OCI-LY1 (cell line): ENCODE measurements around the gene BTBD2.

ENCODE experiments used
- H2AFZ ChIP-seq: fragments of 200-600 bp; sonication (generic), shearing (Covaris generic); 2 replicates; pipeline ENCODE4 v1.6.0; 2014; ENCODE audit warnings: antibody characterized with exemption, mild to moderate bottlenecking, low read length
- H3F3A ChIP-seq: fragments of 200-600 bp; sonication (generic), shearing (Covaris generic); 2 replicates; pipeline ENCODE4 v1.6.0; 2014; ENCODE audit warnings: mild to moderate bottlenecking, antibody characterized with exemption, low read length, moderate library complexity; ENCODE audit not compliant: insufficient read depth
- H3K27ac ChIP-seq: fragments of 200-600 bp; sonication (generic); 2 replicates; pipeline ENCODE4 v1.5.1; 2014; ENCODE audit warnings: low read length, mixed run types, mild to moderate bottlenecking, low read depth; ENCODE audit not compliant: poor library complexity, severe bottlenecking
- H3K27me3 ChIP-seq: fragments of 200-600 bp; sonication (generic); 2 replicates; pipeline ENCODE4 v1.6.0; 2014; ENCODE audit warnings: antibody characterized with exemption, mild to moderate bottlenecking, low read length, moderate library complexity; ENCODE audit not compliant: insufficient read depth
- H3K36me3 ChIP-seq: fragments of 200-600 bp; sonication (generic); 2 replicates; pipeline ENCODE4 v1.6.1; 2014; ENCODE audit warnings: mild to moderate bottlenecking, antibody characterized with exemption, low read length, moderate library complexity, mixed read lengths; ENCODE audit not compliant: insufficient read depth
- H3K4me1 ChIP-seq: fragments of 200-600 bp; sonication (generic); 2 replicates; pipeline ENCODE4 v1.5.1; 2014; ENCODE audit warnings: mild to moderate bottlenecking, low read length, moderate library complexity; ENCODE audit not compliant: insufficient read depth, severe bottlenecking
- H3K4me2 ChIP-seq: fragments of 200-600 bp; sonication (generic), shearing (Covaris generic); 2 replicates; pipeline ENCODE4 v1.6.1; 2014; ENCODE audit warnings: low read length
- H3K4me3 ChIP-seq: fragments of 200-600 bp; sonication (generic); 2 replicates; pipeline ENCODE4 v1.5.1; 2014; ENCODE audit warnings: low read length, low read depth, mild to moderate bottlenecking, mixed read lengths; ENCODE audit not compliant: poor library complexity, severe bottlenecking
- H3K79me2 ChIP-seq: fragments of 200-600 bp; shearing (Covaris generic); 2 replicates; pipeline ENCODE4 v1.6.1; 2016; ENCODE audit warnings: mixed run types, low read length, mixed read lengths; ENCODE audit not compliant: insufficient read depth
- H3K9ac ChIP-seq: fragments of 200-600 bp; sonication (generic), shearing (Covaris generic); 2 replicates; pipeline ENCODE4 v1.6.1; 2014; ENCODE audit warnings: mild to moderate bottlenecking, low read length, mixed read lengths
- H3K9me2 ChIP-seq: fragments of 200-600 bp; sonication (generic), shearing (Covaris generic); 2 replicates; pipeline ENCODE4 v1.6.1; 2014; ENCODE audit warnings: low read depth, mild to moderate bottlenecking, low read length, mixed read lengths
- H3K9me3 ChIP-seq: fragments of 200-600 bp; shearing (Covaris generic); 2 replicates; pipeline ENCODE4 v1.6.1; 2014; ENCODE audit warnings: low read length, mixed read lengths
- H4K20me1 ChIP-seq: fragments of 200-600 bp; sonication (generic), shearing (Covaris generic); 2 replicates; pipeline ENCODE4 v1.6.0; 2016; ENCODE audit warnings: mild to moderate bottlenecking, low read length; ENCODE audit not compliant: insufficient read depth
- EZH2 ChIP-seq: fragments of 200-600 bp; sonication (generic), shearing (Covaris generic); IDR thresholded peaks from 2 replicates; pipeline ENCODE4 v1.8.0; 2017; ENCODE audit warnings: borderline replicate concordance, mixed run types, mild to moderate bottlenecking, antibody characterized with exemption, low read length, moderate library complexity, mixed read lengths
- TF ChIP-seq, protein P1 (sequence below): fragments of 200-600 bp; sonication (generic), shearing (Covaris generic); IDR thresholded peaks from 2 replicates; pipeline ENCODE4 v1.5.1; 2017; ENCODE audit warnings: mild to moderate bottlenecking, antibody characterized with exemption, low read length, moderate library complexity, mixed read lengths

BTBD2 gene

DNA sequence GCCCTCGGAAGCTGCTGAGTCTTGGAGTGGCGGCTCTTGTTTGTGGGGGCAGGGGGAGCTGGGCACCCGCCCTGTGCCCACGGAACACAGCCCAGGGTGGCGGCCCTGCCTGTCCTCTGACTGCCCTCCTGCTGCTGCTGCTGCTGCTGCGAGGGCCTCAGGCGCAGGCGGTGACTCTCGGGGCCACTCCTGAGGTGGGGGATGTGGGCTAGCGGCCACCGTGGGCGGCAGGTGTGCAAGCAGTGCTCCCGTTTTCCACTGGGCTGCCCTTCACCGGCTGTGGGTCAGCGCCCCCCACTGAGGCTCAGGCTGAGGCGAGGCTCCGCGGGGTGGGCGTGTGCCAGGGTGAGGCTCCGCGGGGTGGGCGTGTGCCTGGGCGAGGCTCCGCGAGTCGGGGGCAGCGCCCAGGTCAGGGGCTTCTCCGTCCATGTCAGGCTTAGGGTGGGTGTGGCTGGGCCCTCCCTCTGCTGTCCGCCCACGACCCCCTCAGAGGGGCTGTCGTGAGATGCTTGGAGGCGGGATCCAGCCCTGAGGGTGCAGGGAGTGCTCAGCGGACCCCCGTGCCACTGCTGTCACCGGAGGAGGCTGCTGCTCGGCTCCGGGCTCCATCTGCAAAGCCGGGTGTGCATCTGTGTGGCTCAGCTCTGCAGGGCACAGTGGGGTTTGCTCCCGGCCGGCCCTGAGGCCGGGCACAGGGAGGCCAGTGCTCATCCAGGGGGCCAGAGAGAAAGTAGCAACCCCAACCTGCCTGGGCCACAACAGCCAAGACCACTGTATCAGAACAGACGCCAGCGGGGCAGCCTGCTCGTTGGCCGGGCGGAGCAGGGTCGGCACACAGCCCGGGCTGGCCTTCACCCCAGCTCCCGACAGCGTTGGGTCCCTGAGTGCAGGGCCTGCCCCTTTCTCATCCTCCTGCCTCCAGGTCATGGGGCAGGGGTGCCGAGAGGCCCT, 60.1 kb downstream of the BTBD2 start:
- Histone ChIP-seq H3F3A (no peaks in the 10 kb centered on the region), H3K4me3 (no peak overlapping the region), H3K9ac (no peak overlapping the region), H3K27ac (no peak overlapping the region), H3K4me1 (peaks cover 8% of the 10 kb centered on the region), H3K27me3 (no peaks in the 10 kb centered on the region), H3K9me2 (no peaks in the 10 kb centered on the region), H3K36me3 (peaks cover 18% of the 10 kb centered on the region; the same call in 1 of the 2 replicates), H3K4me2 (no peak overlapping the region), H3K9me3 (no peaks in the 10 kb centered on the region), H4K20me1 (no peaks in the 10 kb centered on the region), H2AFZ (no peak overlapping the region), H3K79me2 (no peaks in the 10 kb centered on the region)
- TF ChIP-seq, protein P1, sequence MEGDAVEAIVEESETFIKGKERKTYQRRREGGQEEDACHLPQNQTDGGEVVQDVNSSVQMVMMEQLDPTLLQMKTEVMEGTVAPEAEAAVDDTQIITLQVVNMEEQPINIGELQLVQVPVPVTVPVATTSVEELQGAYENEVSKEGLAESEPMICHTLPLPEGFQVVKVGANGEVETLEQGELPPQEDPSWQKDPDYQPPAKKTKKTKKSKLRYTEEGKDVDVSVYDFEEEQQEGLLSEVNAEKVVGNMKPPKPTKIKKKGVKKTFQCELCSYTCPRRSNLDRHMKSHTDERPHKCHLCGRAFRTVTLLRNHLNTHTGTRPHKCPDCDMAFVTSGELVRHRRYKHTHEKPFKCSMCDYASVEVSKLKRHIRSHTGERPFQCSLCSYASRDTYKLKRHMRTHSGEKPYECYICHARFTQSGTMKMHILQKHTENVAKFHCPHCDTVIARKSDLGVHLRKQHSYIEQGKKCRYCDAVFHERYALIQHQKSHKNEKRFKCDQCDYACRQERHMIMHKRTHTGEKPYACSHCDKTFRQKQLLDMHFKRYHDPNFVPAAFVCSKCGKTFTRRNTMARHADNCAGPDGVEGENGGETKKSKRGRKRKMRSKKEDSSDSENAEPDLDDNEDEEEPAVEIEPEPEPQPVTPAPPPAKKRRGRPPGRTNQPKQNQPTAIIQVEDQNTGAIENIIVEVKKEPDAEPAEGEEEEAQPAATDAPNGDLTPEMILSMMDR = no peak
- no peak for TF ChIP-seq EZH2

DNA sequence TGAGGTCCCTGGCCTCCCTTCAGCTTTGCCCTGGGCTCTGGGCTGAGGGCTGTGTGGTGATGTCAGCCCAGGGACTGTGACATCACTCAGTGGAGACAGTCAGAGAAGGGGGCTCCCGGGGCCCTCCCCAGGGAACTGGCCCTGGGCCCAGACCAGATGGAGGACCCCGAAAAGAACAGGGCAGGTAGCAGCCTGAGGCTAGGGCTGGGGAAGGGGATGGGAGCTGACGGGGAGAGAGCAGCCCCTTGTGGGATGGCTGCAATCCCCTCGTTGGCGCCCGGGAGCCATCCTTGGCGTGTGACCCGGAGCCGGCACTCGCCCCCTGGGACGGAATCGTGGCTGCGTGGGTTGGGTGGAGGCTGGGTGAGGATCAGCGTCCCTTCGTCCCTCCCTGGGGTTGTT, 61.0 kb downstream of the BTBD2 start:
- no peaks in the 10 kb centered on the region for H3K79me2 ChIP-seq
- TF ChIP-seq EZH2 = no peak
- TF ChIP-seq, protein P1 = no peak

DNA sequence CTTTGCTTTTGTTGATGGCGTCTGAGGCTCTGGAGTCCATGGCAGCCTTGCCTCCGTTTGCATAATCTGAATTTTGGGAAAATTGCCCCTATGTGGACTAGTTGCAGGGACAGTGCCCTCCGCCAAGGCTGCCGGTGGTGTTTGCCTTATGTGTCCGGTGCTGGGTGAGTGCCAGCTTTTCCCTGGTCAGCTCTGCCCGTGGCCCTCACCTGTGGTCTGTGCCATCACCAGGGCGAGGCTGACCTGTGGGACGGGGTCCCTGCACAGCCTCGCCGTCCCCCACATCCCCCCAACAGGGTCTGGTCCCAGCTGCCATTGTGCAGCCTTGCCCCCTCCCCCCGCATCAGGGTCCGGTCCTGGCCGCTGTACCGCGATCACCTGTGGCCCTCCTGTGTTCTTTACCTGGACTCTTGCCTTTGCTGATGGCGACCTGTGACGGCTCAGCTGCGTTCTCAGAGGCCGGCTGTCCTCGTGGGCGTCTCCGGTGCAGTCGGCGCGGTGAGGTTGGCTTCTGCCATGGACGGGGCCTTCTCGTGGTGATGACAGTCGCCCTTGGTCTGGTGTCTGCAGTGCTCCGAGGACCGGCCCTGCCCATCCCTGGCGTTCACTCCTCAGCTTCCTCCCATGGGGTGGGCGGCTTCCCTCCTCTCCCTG, 61.9 kb downstream of the BTBD2 start:
- H3K27me3 ChIP-seq = no peaks in the 10 kb centered on the region
- no peak overlapping the region for H3K4me3 ChIP-seq
- no peaks in the 10 kb centered on the region for H3K4me1 ChIP-seq
- H3K27ac ChIP-seq = no peak overlapping the region
- H3K79me2 ChIP-seq = peaks cover 10% of the 10 kb centered on the region
- no peak overlapping the region for H3K4me2 ChIP-seq
- no peaks in the 10 kb centered on the region for H3K9me2 ChIP-seq
- H3K36me3 ChIP-seq = peaks cover 30% of the 10 kb centered on the region; the same call in 1 of the 2 replicates
- H4K20me1 ChIP-seq = no peaks in the 10 kb centered on the region
- no peak for TF ChIP-seq EZH2
- TF ChIP-seq, protein P1 = no peak
- H3F3A ChIP-seq = no peaks in the 10 kb centered on the region
- no peak overlapping the region for H3K9ac ChIP-seq
- H2AFZ ChIP-seq = no peak overlapping the region
- H3K9me3 ChIP-seq = no peaks in the 10 kb centered on the region

More for the DNA sequence above, 61.0 kb downstream of the BTBD2 start:
- Histone ChIP-seq H3K36me3 (peaks cover 20% of the 10 kb centered on the region; the same call in 1 of the 2 replicates), H3K4me2 (no peak overlapping the region), H3F3A (no peaks in the 10 kb centered on the region), H4K20me1 (no peaks in the 10 kb centered on the region), H3K27ac (no peak overlapping the region), H3K9me2 (no peaks in the 10 kb centered on the region), H2AFZ (no peak overlapping the region), H3K9me3 (no peaks in the 10 kb centered on the region), H3K4me1 (no peaks in the 10 kb centered on the region), H3K4me3 (no peak overlapping the region), H3K9ac (no peak overlapping the region), H3K27me3 (no peaks in the 10 kb centered on the region)
